ENCODE measurements around the gene PPARGC1A. TPM values are rescaled to one million over a fixed set of nuclear protein-coding genes. Genes with fewer than 3 reads are reported as not detected.

PPARGC1A gene
- total RNA-seq, 1 donor from 2014 or later: not detected

- H3K27ac Mint-ChIP-seq: no peak overlapping the region
- DNase-seq (ENCODE audit: low spot score): no peak
- peaks cover 7% of the 10 kb centered on the region for H3K9me3 Mint-ChIP-seq
- no peaks in the 10 kb centered on the region for H3K27me3 Mint-ChIP-seq (ENCODE audit: low read depth)
- intact Hi-C loops (cut with micrococcal nuclease): no loop called here
- H3K4me1 Mint-ChIP-seq (ENCODE audit: low read depth): no peaks in the 10 kb centered on the region
- H3K36me3 Mint-ChIP-seq (ENCODE audit: low read depth): no peaks in the 10 kb centered on the region
- no peak overlapping the region for H3K4me3 Mint-ChIP-seq (ENCODE audit: low read depth)
These were observed 100.1 kb downstream of the PPARGC1A start for GRCh38 chr4:23789762-23790161.

GRCh38 chr4:23788460-23788859 is 101.4 kb downstream of the PPARGC1A start:
- Mint-ChIP-seq H3K27me3 (ENCODE audit: low read depth) (no peaks in the 10 kb centered on the region), H3K4me1 (ENCODE audit: low read depth) (no peaks in the 10 kb centered on the region), H3K9me3 (peaks cover 8% of the 10 kb centered on the region), H3K4me3 (ENCODE audit: low read depth) (no peak overlapping the region), H3K36me3 (ENCODE audit: low read depth) (no peaks in the 10 kb centered on the region), H3K27ac (no peak overlapping the region)
- DNase-seq (ENCODE audit: low spot score): no peak
- intact Hi-C loops (cut with micrococcal nuclease): no loop called here

GRCh38 chr4:23788027-23788426 is 101.8 kb downstream of the PPARGC1A start:
- intact Hi-C loops (cut with micrococcal nuclease): no loop called here
- Mint-ChIP-seq H3K27ac (no peak overlapping the region), H3K4me3 (ENCODE audit: low read depth) (no peak overlapping the region), H3K27me3 (ENCODE audit: low read depth) (no peaks in the 10 kb centered on the region), H3K4me1 (ENCODE audit: low read depth) (no peaks in the 10 kb centered on the region), H3K9me3 (peaks cover 12% of the 10 kb centered on the region), H3K36me3 (ENCODE audit: low read depth) (no peaks in the 10 kb centered on the region)
- no peak for DNase-seq (ENCODE audit: low spot score)

GRCh38 chr4:23782778-23783437 is 106.9 kb downstream of the PPARGC1A start:
- Mint-ChIP-seq H3K9me3 (peaks cover 25% of the 10 kb centered on the region), H3K36me3 (ENCODE audit: low read depth) (no peaks in the 10 kb centered on the region), H3K27ac (no peak overlapping the region), H3K4me1 (ENCODE audit: low read depth) (no peaks in the 10 kb centered on the region), H3K4me3 (ENCODE audit: low read depth) (no peak overlapping the region), H3K27me3 (ENCODE audit: low read depth) (no peaks in the 10 kb centered on the region)
- DNase-seq (ENCODE audit: low spot score): no peak
- intact Hi-C loops (cut with micrococcal nuclease): no loop called here

- DNase-seq (ENCODE audit: low spot score): no peak
- H3K27me3 Mint-ChIP-seq (ENCODE audit: low read depth): no peaks in the 10 kb centered on the region
- intact Hi-C loops (cut with micrococcal nuclease): no loop called here
- no peaks in the 10 kb centered on the region for H3K4me1 Mint-ChIP-seq (ENCODE audit: low read depth)
- no peak overlapping the region for H3K27ac Mint-ChIP-seq
- no peaks in the 10 kb centered on the region for H3K36me3 Mint-ChIP-seq (ENCODE audit: low read depth)
- H3K4me3 Mint-ChIP-seq (ENCODE audit: low read depth): no peak overlapping the region
- H3K9me3 Mint-ChIP-seq: peaks cover 25% of the 10 kb centered on the region
These were observed 110.0 kb downstream of the PPARGC1A start for GRCh38 chr4:23779839-23780238.

- no peaks in the 10 kb centered on the region for H3K36me3 Mint-ChIP-seq (ENCODE audit: low read depth)
- no peaks in the 10 kb centered on the region for H3K27me3 Mint-ChIP-seq (ENCODE audit: low read depth)
- intact Hi-C loops (cut with micrococcal nuclease): no loop called here
- no peak overlapping the region for H3K4me3 Mint-ChIP-seq (ENCODE audit: low read depth)
- no peak overlapping the region for H3K27ac Mint-ChIP-seq
- DNase-seq (ENCODE audit: low spot score): no peak
- H3K9me3 Mint-ChIP-seq: peaks cover 25% of the 10 kb centered on the region
- H3K4me1 Mint-ChIP-seq (ENCODE audit: low read depth): no peaks in the 10 kb centered on the region
These were observed 110.4 kb downstream of the PPARGC1A start for GRCh38 chr4:23779422-23779821.

- Mint-ChIP-seq H3K27me3 (ENCODE audit: low read depth) (no peaks in the 10 kb centered on the region), H3K9me3 (peaks cover 14% of the 10 kb centered on the region), H3K27ac (no peak overlapping the region), H3K4me3 (ENCODE audit: low read depth) (no peak overlapping the region), H3K4me1 (ENCODE audit: low read depth) (no peaks in the 10 kb centered on the region), H3K36me3 (ENCODE audit: low read depth) (no peaks in the 10 kb centered on the region)
- intact Hi-C loops (cut with micrococcal nuclease): no loop called here
- DNase-seq (ENCODE audit: low spot score): no peak
These were observed 114.2 kb downstream of the PPARGC1A start for GRCh38 chr4:23775694-23776093.

GRCh38 chr4:23774909-23775308 is 114.9 kb downstream of the PPARGC1A start:
- Mint-ChIP-seq H3K27ac (no peak overlapping the region), H3K27me3 (ENCODE audit: low read depth) (no peaks in the 10 kb centered on the region), H3K4me3 (ENCODE audit: low read depth) (no peak overlapping the region), H3K36me3 (ENCODE audit: low read depth) (no peaks in the 10 kb centered on the region), H3K9me3 (peaks cover 10% of the 10 kb centered on the region), H3K4me1 (ENCODE audit: low read depth) (no peaks in the 10 kb centered on the region)
- intact Hi-C loops (cut with micrococcal nuclease): no loop called here
- no peak for DNase-seq (ENCODE audit: low spot score)

GRCh38 chr4:23773884-23774636 is 115.8 kb downstream of the PPARGC1A start:
- Mint-ChIP-seq H3K27me3 (ENCODE audit: low read depth) (no peaks in the 10 kb centered on the region), H3K27ac (no peak overlapping the region), H3K4me1 (ENCODE audit: low read depth) (no peaks in the 10 kb centered on the region), H3K4me3 (ENCODE audit: low read depth) (no peak overlapping the region), H3K9me3 (peaks cover 10% of the 10 kb centered on the region), H3K36me3 (ENCODE audit: low read depth) (no peaks in the 10 kb centered on the region)
- intact Hi-C loops (cut with micrococcal nuclease): no loop called here
- no peak for DNase-seq (ENCODE audit: low spot score)

- H3K27ac Mint-ChIP-seq: no peak overlapping the region
- no peak overlapping the region for H3K4me3 Mint-ChIP-seq (ENCODE audit: low read depth)
- intact Hi-C loops (cut with micrococcal nuclease): no loop called here
- no peaks in the 10 kb centered on the region for H3K36me3 Mint-ChIP-seq (ENCODE audit: low read depth)
- no peaks in the 10 kb centered on the region for H3K27me3 Mint-ChIP-seq (ENCODE audit: low read depth)
- H3K4me1 Mint-ChIP-seq (ENCODE audit: low read depth): no peaks in the 10 kb centered on the region
- H3K9me3 Mint-ChIP-seq: no peaks in the 10 kb centered on the region
- DNase-seq (ENCODE audit: low spot score): no peak
These were observed 119.8 kb downstream of the PPARGC1A start for GRCh38 chr4:23770011-23770410.

- intact Hi-C loops (cut with micrococcal nuclease): no loop called here
- H3K4me3 Mint-ChIP-seq (ENCODE audit: low read depth): no peak overlapping the region
- no peaks in the 10 kb centered on the region for H3K36me3 Mint-ChIP-seq (ENCODE audit: low read depth)
- no peak for DNase-seq (ENCODE audit: low spot score)
- H3K27ac Mint-ChIP-seq: no peak overlapping the region
- no peaks in the 10 kb centered on the region for H3K27me3 Mint-ChIP-seq (ENCODE audit: low read depth)
- no peaks in the 10 kb centered on the region for H3K4me1 Mint-ChIP-seq (ENCODE audit: low read depth)
- no peaks in the 10 kb centered on the region for H3K9me3 Mint-ChIP-seq
These were observed 120.4 kb downstream of the PPARGC1A start for GRCh38 chr4:23769406-23769805.

GRCh38 chr4:23768541-23768940 is 121.3 kb downstream of the PPARGC1A start:
- no peak overlapping the region for H3K4me3 Mint-ChIP-seq (ENCODE audit: low read depth)
- H3K9me3 Mint-ChIP-seq: no peaks in the 10 kb centered on the region
- intact Hi-C loops (cut with micrococcal nuclease): no loop called here

GRCh38 chr4:23766344-23766743 is 123.5 kb downstream of the PPARGC1A start:
- H3K4me3 Mint-ChIP-seq (ENCODE audit: low read depth): no peak overlapping the region
- intact Hi-C loops (cut with micrococcal nuclease): no loop called here
- DNase-seq (ENCODE audit: low spot score): no peak
- no peaks in the 10 kb centered on the region for H3K36me3 Mint-ChIP-seq (ENCODE audit: low read depth)
- H3K9me3 Mint-ChIP-seq: peaks cover 4% of the 10 kb centered on the region
- H3K27ac Mint-ChIP-seq: no peak overlapping the region
- H3K4me1 Mint-ChIP-seq (ENCODE audit: low read depth): no peaks in the 10 kb centered on the region
- no peaks in the 10 kb centered on the region for H3K27me3 Mint-ChIP-seq (ENCODE audit: low read depth)

More at GRCh38 chr4:23768541-23768940, 121.3 kb downstream of the PPARGC1A start:
- no peaks in the 10 kb centered on the region for H3K36me3 Mint-ChIP-seq (ENCODE audit: low read depth)
- H3K27ac Mint-ChIP-seq: no peak overlapping the region
- no peaks in the 10 kb centered on the region for H3K27me3 Mint-ChIP-seq (ENCODE audit: low read depth)
- no peak for DNase-seq (ENCODE audit: low spot score)
- no peaks in the 10 kb centered on the region for H3K4me1 Mint-ChIP-seq (ENCODE audit: low read depth)

Data from activated T-helper 2 cell treated with anti-CD3 and anti-CD28 coated beads, Interferon-gamma antibody, Interleukin-2, Interleukin-4, amounts not matched to agents 10 μg/mL and 5 μg/mL and 100 μg/mL, durations not matched to agents 14 hours and 24 hours and 36 hours (primary cell).